NCI-H1930 (cell line): ENCODE data around the gene MTFR2.

ENCODE experiments used
- DNase-seq, 2 experiments: peaks; one replicate each; lab custom pipeline; 2025; lab: John Stamatoyannopoulos, UW

The MTFR2 gene

GRCh38 chr6:136249811-136250685 is at the start of gene MTFR2:
Gene MTFR2, minus strand, starts transcription at chr6:136250311. Its CDS starts 1,212 bp downstream, at chr6:136249099.
- DNase-seq: peak; percentile 95 to 97

- no peak for DNase-seq
Measured at GRCh38 chr6:136294621-136295020, 44.5 kb upstream of the MTFR2 start.

DNA sequence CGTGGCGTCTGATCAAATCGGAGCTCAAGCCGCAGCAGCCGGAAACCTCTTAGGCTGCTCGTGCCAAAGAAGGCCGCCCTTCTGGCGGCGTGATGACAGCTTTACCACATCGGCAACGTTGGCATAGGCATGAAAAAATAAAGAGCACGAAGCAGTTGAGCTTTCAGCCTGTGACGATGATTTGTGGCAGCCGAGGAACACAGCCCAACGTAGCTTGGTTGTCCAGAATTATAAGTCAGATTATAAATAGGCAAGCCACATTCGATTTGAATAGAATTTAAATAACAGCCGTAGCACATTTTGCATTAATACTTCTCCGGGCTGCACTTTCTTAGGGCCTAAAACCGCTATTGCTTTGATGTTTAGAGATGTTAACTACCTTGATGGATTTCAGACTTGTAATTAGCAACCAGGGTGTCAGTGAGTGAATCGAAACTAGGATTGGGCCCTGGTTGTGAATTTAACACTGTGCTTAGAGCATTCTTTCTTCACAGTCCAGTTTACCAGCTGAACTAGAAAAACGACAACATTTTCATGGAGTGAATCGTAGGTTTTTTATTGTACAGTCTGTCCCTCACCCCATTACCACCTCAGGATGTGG is 40.4 kb upstream of the MTFR2 start:
- peak; percentile 56 to 76 for DNase-seq

- DNase-seq: peak; percentile 97 to 99
Measured at GRCh38 chr6:136289579-136290409, 39.7 kb upstream of the MTFR2 start, which contains the start of gene BCLAF1. Gene BCLAF1, minus strand, starts transcription at chr6:136289846. Its CDS starts 9,980 bp downstream, at chr6:136279866.

DNA sequence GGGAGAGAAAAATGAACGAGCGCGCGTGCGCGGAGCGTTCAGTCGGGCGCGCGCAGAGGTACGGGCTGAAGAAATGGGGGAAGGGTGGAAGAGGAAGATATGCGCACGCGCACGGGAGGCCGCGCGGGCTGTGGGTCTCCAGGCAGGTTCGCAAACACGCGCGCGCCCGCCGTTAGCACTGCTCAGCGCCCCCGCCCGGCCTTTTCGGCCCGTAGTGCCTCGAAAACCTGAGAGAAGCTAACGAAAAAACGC is 39.1 kb upstream of the MTFR2 start:
- peak; percentile 87 to 90 for DNase-seq

DNA sequence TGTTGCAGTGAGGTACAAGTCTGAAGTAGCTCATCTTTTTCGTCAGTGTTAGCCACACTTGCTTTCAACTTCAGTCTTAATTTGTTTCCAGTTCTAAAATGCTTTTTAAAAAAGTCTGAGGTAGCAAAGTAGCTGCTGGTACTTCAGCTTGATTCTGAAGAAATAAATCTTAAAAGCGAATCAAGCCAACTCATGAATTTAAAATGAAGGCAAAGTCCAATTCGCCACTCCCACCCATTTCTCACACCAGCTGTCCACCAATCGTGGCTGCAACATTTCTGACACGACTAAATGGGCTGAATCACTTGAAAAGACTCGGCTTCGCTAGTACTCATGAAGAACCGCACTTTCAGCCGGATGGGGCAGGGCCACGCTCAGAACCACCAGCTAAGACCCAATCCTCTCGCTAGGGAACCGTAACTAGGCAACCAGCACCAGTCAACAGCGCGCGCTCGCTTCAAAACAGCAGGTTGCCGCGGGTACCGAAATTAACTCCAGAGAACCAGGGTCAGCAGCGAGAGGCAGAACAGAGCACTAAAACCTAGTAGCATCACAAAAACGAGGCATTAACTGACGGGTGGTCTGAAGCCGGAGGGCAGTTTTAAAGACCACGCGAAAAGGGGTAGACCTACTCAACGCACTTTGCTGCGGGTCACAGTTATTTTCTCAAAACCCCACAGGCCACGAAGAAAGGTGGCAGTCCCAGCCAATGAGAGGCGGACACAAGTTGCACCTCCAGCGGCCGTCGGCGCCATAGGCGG is 38.6 kb upstream of the MTFR2 start:
- DNase-seq: peak; percentile 50 to 51

DNA sequence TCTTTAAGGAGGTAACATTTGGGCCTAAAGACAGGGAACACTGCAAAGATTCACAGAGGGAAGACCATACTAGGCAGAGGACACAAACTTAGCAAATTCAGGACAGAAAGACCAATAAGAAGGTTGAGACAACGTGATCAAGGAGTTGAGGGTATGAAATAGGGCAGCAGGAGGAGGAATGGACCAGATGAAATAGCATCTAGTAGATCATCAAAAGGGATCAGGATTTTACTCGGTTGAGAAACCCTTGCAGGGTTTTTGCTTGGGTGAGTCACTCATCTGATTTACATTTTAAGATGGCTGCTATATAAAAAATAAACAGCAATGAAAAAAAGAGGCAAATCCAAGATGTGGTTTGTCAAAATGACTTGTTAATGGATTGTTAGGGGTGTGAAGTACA is 34.8 kb upstream of the MTFR2 start:
- no peak for DNase-seq

- no peak for DNase-seq
Measured at GRCh38 chr6:136282906-136283305, 32.8 kb upstream of the MTFR2 start.

DNA sequence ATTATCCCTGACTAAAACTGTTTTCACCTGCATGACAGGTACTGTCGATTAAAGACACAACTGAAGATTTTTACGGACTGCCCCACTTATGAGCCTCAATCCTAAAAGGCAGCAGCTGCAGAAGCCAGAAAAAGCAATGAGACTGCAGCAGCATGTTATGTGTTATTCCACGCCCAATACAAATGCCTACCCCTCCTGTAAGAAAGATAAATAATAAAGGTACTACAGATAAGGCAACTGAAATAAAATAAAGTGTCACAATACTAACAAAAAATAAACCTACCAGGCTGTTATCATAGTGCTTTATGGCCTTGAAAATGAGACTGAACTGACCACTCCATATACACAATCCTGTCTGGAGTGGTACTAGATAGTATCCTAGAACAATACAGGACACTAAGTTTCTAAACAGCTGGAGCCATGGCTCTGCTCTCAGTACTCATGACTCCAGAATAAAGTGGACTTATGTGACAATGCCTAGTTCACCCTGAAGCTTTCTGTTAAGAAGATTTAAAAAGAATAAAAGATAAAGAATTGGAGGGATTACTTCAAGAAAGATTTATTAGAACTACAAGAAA is 30.0 kb upstream of the MTFR2 start:
- DNase-seq: no peak

- DNase-seq: no peak
Measured at GRCh38 chr6:136274062-136274461, 24.0 kb upstream of the MTFR2 start.

- no peak for DNase-seq
Measured at GRCh38 chr6:136265101-136265500, 15.0 kb upstream of the MTFR2 start.

GRCh38 chr6:136262940-136263339 is 12.8 kb upstream of the MTFR2 start:
- no peak for DNase-seq

- DNase-seq: no peak
Measured at GRCh38 chr6:136254851-136255466, 4.8 kb upstream of the MTFR2 start.

GRCh38 chr6:136253734-136254133 is 3.6 kb upstream of the MTFR2 start:
- no peak for DNase-seq

DNA sequence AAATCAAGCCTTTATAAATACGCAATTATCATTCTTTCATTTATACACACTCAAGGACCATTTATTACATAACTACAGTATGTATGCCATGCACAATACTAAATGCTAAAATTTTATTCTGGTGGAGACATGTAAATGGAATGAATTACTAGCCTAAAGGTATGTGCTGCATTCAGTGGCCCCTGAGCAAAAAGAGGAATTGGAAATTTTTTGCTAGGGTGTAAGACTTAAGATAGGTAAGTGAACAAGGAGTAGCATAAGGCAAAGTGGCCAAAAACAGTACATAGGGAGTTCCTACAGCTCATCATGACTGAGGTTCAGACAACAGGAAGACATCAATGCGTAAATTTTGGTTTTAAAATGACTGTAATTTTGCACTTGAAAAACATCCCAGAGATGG is 2.3 kb upstream of the MTFR2 start:
- no peak for DNase-seq

- DNase-seq: no peak
Measured at GRCh38 chr6:136251394-136251793, 1.3 kb upstream of the MTFR2 start.

DNA sequence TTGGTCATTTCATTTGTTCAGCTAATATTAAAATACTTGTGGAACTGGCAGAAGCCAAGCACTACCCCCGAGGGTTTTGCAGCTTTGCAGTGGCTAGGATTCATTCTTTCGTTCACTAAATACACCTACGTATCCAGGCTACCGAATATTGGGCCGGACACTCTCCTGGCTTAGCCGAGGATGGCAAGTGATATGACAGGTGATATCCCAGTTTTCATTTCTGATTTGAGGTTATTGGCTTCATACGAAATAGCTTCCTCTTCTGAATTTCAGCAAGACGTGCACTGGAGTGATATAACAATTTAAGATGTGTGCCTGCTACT is 536 bp upstream of the MTFR2 start:
- DNase-seq: no peak

- DNase-seq: no peak
Measured at GRCh38 chr6:136249336-136249735, 775 bp downstream of the MTFR2 start.

GRCh38 chr6:136244061-136244616 is 6.0 kb downstream of the MTFR2 start:
- no peak for DNase-seq

- DNase-seq: no peak
Measured at GRCh38 chr6:136236466-136237293, 13.4 kb downstream of the MTFR2 start.
